ENCODE results near the gene TMEM182. TPM values are rescaled to one million over a fixed set of nuclear protein-coding genes. Genes with fewer than 3 reads are reported as not detected.

TMEM182 gene
- total RNA-seq, 4 donors from 2014 or later: 0.17 to 2.8 (median 0.72) TPM

- H3K36me3 ChIP-seq: no peaks in the 10 kb centered on the region
- H3K4me3 ChIP-seq: no peak overlapping the region
- peaks cover 0 to 7% (median 4%) of the 10 kb centered on the region in 4 donors for H3K4me1 ChIP-seq
- WGBS: 90% methylated on average over 11 of the region's 11 CpGs
- no peak overlapping the region for H3K27ac ChIP-seq (replicated peaks in 1 of 4)
- no peak for TF ChIP-seq POLR2AphosphoS5 (IDR thresholded peaks at IDR 0.05)
- TF ChIP-seq POLR2A (IDR thresholded peaks at IDR 0.05; ENCODE audit: low read depth): no peak
- no peak for TF ChIP-seq CTCF (IDR thresholded peaks at IDR 0.05)
- TF ChIP-seq EP300 (IDR thresholded peaks at IDR 0.05): no peak
- intact Hi-C loops (cut with DNase I): no loop called here
- H3K27me3 ChIP-seq: no peaks in the 10 kb centered on the region
- H3K9me3 ChIP-seq: peaks cover 0 to 13% (median 12%) of the 10 kb centered on the region in 4 donors
- no peak for DNase-seq (ENCODE audit: extremely low spot score)
These were observed 40.2 kb downstream of the TMEM182 start for GRCh38 chr2:102801858-102802699.

- 89% methylated on average over 13 of the region's 13 CpGs for WGBS
- DNase-seq (ENCODE audit: extremely low spot score): no peak
- intact Hi-C loops (cut with DNase I): no loop called here
- Histone ChIP-seq H3K36me3 (no peaks in the 10 kb centered on the region), H3K27ac (replicated peaks in 1 of 4) (no peak overlapping the region), H3K27me3 (no peaks in the 10 kb centered on the region), H3K4me3 (no peak overlapping the region), H3K4me1 (peaks cover 0 to 7% (median 4%) of the 10 kb centered on the region in 4 donors), H3K9me3 (peaks cover 0 to 13% (median 12%) of the 10 kb centered on the region in 4 donors)
- TF ChIP-seq EP300 (IDR thresholded peaks at IDR 0.05) (no peak), POLR2A (IDR thresholded peaks at IDR 0.05; ENCODE audit: low read depth) (no peak), CTCF (IDR thresholded peaks at IDR 0.05) (no peak), POLR2AphosphoS5 (IDR thresholded peaks at IDR 0.05) (no peak)
These were observed 41.4 kb downstream of the TMEM182 start for GRCh38 chr2:102803041-102803896.

- TF ChIP-seq POLR2AphosphoS5 (IDR thresholded peaks at IDR 0.05): no peak
- TF ChIP-seq POLR2A (IDR thresholded peaks at IDR 0.05; ENCODE audit: low read depth): no peak
- TF ChIP-seq EP300 (IDR thresholded peaks at IDR 0.05): no peak
- TF ChIP-seq CTCF (IDR thresholded peaks at IDR 0.05): no peak
- no peaks in the 10 kb centered on the region for H3K27me3 ChIP-seq
- no peak overlapping the region for H3K27ac ChIP-seq (replicated peaks in 1 of 4)
- peaks cover 0 to 13% (median 12%) of the 10 kb centered on the region in 4 donors for H3K9me3 ChIP-seq
- H3K4me3 ChIP-seq: no peak overlapping the region
- H3K4me1 ChIP-seq: peaks cover 0 to 7% (median 4%) of the 10 kb centered on the region in 4 donors
- WGBS: 88% methylated on average over 5 of the region's 5 CpGs
- intact Hi-C loops (cut with DNase I): loop anchor here (2.0 kb wide), 1 partner anchor 49 kb away; no protein-coding TSS in a partner anchor
- H3K36me3 ChIP-seq: no peaks in the 10 kb centered on the region
- DNase-seq (ENCODE audit: extremely low spot score): no peak
These were observed 42.0 kb downstream of the TMEM182 start for GRCh38 chr2:102803897-102804217.

GRCh38 chr2:102806250-102806837 is 44.5 kb downstream of the TMEM182 start:
- H3K27ac ChIP-seq (replicated peaks in 1 of 4): no peak overlapping the region
- 38% methylated on average over 9 of the region's 9 CpGs for WGBS
- no peak overlapping the region for H3K4me3 ChIP-seq
- no peak for TF ChIP-seq POLR2A (IDR thresholded peaks at IDR 0.05; ENCODE audit: low read depth)
- peak in 1 of 2 donors; percentile 59 for TF ChIP-seq POLR2AphosphoS5 (IDR thresholded peaks at IDR 0.05)
- peak; percentile 72 to 89 (median 77) for TF ChIP-seq CTCF (IDR thresholded peaks at IDR 0.05)
- peak; percentile 93 for DNase-seq (ENCODE audit: extremely low spot score)
- no peaks in the 10 kb centered on the region for H3K36me3 ChIP-seq
- H3K9me3 ChIP-seq: peaks cover 0 to 9% (median 8%) of the 10 kb centered on the region in 4 donors
- H3K27me3 ChIP-seq: no peaks in the 10 kb centered on the region
- intact Hi-C loops (cut with DNase I): no loop called here
- H3K4me1 ChIP-seq: peaks cover 0 to 7% (median 4%) of the 10 kb centered on the region in 4 donors

Data from esophagus muscularis mucosa (tissue), 4 donors.